Raji (cell line): ENCODE data around the gene HUS1.

Experiments used
- POLR2A ChIP-seq: IDR thresholded peaks from 2 replicates; pipeline ENCODE4 v1.6.1; 2011; ENCODE audit warnings: low read depth, low read length, control low read depth; ENCODE audit not compliant: insufficient read depth

HUS1 gene

DNA sequence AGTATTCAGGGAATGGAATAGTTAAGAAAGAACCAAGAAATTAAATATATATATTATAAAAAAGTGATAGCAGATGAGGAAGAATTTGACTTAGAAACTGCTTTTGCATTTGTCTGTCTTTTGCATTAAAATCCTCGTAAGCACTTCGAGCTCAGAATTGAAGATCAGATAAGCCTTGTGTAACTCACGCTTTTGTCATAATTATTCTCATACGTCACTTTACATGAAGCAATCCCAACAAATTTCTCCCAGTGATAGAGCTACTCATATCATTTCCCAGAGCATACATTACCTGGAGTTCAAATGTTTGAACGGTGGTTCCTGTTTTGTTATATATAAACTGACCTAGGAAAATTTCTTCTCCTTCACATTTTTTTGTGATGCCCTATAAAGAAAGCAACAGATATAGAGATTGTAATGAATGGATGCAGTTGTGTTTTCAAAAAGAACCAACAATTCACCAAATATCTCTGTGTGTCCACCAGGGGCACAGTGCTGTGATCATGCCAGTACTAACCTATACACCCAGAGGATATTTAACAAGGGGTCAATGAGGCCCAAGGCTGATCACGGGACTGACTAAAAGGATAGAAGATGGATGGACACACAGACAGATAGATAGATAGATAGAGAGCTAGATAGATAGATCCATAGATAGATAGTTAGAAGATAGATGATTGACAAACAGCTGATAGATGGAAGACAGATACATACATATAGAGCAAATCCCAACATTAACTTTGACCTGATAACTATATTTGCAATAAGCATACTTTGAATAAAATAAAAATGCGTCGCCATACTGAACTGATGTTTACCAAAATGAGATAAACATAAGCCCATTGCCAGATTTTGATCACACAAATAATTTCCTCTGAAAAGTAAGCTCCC is 9.3 kb upstream of the HUS1 start:
- TF ChIP-seq POLR2A, result no peak

DNA sequence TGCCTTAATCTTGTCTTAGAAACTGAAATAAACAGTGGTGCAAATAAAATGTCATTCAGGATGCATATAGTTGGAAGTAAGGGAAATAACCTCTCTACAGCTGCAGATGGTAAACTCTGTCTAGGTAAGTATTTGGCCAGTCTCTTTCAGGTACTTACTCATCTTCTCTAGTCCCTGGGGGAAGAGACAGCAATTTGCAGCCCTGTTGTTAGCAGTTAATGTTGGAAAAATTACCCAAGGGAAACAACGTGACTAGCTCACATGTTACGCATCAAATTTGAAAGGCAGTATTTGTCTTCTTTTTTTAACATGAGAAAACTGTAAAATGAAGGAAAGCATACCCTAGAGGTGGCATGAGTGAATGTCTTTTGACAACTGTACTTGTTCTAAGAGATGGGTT is 3.2 kb upstream of the HUS1 start:
- TF ChIP-seq POLR2A, result no peak

DNA sequence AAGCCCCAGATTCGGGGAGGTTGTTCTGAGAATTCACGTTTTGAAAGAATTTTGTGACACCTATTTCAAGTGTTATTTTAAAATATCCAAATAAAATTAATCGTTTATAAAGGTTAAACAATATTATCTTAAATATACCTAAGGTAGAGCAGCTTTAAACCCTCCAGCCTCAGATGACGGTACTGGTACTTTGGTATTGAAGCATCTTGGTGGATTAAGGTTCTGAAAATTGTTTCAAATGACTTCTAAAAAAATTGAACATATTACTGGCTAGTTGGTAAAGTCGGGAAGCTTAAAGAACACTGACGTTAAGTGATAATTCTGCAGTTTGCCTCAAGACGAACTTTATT is 392 bp upstream of the HUS1 start:
- no peak for TF ChIP-seq POLR2A

DNA sequence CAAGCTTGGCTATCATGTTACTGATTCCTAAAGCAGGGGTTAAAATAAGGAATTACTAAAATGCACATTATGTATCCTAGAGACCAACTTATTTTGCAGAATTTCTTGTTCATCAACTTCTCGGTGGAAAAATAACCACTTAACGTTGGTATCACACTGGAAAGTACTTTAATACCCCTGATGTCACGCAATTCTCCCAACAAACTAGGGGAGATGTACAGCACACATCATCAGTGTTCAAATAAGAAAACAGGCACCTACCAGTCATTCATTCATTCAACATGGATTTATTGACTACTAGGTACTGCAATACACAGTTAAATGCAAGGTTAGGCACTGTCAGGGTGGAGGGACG is 648 bp downstream of the HUS1 start:
- no peak; the same call in 1 of the 2 replicates for TF ChIP-seq POLR2A

DNA sequence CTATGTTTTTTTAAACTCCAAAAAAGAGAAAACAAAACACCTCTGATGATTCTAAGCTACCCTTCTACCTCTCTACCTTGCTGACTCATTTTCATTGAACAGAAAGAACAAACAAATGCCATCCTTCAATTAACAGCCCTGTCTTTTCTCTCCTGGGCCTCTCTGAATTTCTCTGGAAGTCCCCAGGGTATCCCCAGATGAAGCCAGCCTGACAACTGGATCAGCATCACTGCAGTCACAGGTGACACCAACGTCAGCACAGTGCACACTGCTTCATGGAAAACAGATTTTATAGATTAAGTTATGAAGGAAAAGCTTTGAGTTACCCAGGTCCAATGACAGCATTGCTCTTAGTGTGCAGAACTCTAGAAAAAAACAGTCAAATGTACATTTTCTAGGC is 5.7 kb downstream of the HUS1 start:
- no peak for TF ChIP-seq POLR2A

DNA sequence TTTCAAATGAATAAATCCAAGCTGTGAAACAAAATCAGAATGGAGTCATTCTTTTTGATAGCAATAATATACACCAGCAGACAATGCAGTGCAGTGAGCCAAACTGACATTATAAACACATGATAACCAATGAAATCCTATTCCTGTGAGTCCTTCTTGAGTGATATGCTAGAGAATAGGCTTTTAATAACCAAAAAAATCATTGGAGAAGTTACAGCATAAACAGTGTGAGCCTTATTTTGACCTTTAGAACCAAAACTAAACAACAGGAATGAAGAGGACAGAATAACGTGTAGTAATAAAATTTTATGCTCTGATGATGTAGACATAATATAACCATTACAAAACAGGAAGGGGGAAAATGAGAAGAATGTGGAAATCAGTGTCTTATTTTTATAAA is 8.7 kb downstream of the HUS1 start:
- no peak for TF ChIP-seq POLR2A

DNA sequence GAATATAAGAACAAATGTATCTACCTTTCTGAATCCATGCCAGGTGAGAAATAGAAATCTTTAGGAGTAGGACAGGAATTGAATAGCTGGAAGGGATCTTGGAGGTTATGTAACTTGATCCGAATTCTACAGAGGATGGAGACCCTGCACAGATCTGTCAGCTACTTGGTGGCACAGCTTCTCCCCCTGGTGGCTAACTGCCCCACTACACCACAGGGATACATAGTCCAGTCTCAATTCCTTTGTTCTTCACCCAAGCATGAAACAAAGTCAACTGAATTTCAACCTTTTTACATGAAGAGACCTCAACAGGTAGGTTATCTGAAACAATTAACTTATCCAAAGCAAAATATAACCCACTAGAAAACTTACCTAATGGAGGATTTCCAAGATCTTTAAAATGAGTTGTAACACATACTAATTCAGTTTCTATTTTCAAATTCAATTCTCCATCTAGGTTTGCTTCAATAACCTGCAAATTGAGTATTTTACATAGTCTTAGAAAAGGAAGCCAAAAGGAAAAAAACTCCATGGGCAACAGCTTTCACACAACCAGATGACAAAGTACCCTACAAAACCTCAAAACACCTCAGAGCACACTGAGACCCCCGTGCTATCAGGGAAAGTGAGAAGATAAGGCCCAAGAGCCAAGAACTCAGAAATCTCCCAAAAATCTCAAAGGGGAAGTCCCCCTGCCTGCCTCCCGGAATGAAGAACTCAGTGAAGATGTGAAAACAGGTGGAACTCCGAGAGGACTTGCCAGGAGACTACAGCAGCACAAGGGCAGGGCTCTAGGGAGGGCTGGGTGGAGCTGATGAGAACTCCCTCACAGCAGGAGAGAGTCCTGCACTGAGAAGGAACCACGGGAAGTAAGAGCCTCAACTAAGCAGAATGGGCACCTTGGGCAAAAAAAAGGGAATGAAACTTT is 10.3 kb downstream of the HUS1 start:
- TF ChIP-seq POLR2A, result no peak

DNA sequence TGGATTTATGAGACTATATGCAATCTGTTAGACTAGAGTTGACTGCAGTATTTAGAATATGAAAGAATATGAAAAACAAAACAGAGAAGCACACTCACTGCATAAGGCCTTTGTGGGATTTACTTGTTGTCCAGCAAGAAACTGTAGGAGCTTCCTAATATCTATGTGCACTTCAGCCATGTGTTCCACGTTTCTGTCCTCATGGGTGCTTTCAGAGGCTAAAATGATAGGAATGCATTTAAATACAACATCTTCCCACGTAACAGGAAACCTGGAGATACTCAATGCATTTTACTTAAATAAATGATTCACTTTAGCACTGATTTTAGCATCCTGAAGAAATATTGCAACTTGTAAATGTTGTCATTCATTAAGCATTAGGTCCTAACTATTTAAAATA is 11.7 kb downstream of the HUS1 start:
- TF ChIP-seq POLR2A, result no peak

DNA sequence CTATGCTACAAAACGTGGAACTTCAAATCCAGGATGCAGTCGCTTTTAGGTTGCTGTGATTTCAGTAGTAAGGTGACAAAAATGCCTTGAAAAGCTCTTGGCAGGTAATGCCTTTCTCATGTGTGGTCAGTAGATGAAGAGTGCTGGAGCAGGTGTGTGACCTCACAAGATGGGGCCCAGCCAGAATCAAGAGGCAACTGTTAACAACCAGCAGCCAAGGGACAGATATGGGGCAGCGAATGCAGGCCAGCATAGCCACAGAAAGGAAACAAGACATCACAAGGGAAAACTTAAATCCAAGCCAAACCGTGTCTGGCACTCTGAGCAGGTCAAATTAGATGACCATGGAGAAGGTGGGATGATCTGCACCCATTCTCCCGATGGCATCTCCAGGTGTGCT is 12.3 kb downstream of the HUS1 start:
- no peak for TF ChIP-seq POLR2A

DNA sequence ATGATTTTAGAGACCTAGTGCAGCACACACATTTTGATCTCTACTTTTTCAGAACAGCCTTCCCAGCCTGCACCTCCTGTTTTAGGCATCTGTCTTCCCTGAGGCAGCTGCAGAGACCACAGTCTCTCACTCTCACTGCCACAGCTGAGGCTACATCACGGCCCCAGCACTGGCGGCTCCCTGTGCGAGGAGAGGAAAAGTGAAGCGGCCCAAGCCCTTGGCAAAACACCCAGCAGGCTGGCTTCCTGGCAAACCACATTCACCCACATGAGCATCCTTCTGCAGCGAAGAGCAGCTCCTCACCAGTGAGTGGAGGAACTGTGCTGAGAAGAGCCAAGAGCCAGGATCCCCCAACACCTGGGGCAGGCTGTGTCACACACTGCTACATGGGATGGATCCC is 14.0 kb downstream of the HUS1 start:
- TF ChIP-seq POLR2A, result no peak

DNA sequence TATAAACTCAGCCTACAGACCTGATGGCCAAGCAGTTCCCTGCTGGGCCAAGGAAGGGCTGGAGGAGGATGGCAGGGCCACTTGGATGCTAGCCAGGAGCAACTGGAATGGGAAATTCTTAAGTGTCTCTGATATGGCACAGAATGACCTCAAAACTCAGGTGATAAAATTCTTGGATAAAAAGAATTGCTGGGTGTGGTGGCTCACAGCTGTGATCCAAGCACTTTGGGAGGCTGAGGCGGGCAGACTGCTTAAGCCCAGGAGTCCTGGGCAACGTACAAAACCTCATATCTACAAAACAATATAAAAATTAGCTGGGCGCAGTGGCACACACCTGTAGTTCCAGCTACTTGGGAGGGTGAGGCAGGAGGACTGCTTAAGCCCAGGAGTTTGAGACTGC is 17.2 kb downstream of the HUS1 start:
- TF ChIP-seq POLR2A, result no peak

DNA sequence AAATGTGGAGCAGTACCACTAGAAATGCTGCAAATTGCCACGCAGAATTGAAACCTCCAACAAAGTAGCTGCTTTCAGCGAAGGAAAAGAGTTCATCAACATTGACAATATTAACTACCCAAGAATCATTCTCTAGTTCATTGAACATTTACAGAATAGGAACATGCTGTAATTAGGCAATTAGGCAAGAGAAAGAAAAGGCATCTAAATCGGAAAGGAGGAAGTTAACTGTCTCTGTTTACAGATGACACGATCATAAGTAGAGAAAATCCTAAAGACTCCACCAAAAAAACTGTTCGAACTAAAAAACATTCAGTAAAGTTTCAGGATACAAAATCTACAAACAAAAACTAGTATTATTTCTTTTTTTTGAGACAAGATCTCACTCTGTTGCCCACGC is 22.3 kb downstream of the HUS1 start:
- TF ChIP-seq POLR2A, result no peak

DNA sequence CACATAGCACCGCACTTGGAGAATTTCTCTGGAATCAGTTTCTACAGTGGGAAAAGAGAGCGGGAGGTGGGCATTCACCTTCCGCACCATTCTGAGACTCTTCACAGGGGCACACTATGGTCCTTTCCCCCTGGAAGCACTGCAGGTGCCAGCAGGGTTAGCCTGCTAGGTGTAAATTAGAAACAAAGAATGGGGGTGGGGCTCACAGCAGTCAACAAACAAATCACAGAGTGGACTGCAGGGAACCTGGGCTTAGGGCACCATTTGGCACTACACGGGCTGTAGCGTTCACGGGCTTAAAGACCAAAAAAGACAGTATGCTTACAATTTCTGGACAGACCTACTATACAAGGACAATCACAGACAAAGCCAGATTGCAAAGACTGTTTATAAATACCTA is 23.2 kb downstream of the HUS1 start:
- TF ChIP-seq POLR2A, result no peak

DNA sequence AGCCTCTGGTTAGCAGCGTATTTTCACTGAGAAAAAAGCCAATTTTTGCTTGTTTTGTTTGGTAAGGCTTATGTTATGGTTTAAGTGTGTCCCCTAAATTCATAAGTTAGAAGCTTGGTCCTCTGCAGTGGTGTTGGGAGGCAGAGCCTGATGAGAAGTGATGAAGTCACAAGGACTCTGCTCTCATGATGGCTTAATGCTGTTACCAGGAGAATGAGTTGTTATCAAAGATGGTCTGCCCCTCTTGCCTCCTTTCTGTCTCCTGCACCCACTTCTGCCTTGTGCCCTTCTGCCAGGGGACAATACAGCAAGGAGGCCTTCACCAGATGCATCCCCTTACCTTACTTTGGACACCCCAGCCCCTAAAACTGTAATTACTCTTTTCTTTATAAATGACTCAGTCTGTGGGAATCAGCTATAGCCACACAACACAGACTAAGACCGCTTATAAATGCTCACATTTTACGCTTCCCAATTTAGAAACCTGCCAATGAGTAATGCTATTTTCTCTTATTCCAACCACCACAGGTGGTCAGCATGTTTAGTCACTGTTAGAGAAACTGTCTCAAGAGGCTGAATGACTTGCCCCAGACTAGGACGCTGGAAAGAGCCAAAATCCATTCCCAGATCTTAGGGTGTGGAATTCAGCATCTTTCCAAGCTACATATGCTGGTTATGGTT is 25.0 kb downstream of the HUS1 start:
- no peak for TF ChIP-seq POLR2A

DNA sequence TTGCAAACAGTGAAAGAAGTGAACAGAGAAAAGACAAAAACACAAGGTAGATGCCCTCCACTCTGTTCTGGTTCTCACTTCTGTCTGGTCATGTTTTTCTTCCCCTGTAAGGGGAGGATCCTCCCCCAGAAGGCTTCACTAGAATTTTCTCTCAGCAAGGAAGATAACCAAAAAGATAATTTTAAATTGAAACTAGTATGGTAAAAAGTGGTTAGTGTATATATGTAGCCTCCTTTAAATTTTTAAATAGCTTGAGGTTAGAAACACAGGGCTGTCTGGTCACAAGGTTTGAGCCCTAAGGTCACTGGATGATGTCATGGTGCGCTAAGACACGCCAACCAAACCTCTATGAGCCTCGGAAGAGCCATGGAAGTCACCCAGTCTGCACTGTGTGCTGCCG is 25.6 kb downstream of the HUS1 start:
- TF ChIP-seq POLR2A, result no peak

DNA sequence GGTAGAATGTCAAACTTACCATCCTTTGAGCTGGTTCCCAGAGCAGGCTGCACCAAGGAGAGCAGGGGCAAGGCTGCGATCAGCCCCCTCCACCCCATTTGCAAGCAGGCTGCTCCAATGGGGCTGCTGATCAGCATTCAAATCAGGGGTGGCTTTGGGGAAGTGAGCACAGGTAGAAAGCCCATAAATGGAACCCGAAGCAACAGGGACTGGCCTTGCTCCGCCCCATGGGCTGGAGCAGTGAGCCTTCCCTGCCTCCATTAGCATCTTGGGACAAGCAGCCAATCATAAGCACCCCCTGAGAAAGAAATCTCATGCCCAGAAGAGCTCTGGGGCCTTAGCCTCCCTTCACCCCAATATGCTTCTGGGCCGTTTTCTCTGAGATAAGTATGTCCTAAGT is 27.2 kb downstream of the HUS1 start:
- TF ChIP-seq POLR2A, result no peak
